ENCODE measurements around the gene TRIM72.
"Not testable (repeated sequence)": the region's sequence is repeated elsewhere in the genome, so short reads cannot be mapped to it uniquely, and the experiment has no call there.

TRIM72 gene

DNA sequence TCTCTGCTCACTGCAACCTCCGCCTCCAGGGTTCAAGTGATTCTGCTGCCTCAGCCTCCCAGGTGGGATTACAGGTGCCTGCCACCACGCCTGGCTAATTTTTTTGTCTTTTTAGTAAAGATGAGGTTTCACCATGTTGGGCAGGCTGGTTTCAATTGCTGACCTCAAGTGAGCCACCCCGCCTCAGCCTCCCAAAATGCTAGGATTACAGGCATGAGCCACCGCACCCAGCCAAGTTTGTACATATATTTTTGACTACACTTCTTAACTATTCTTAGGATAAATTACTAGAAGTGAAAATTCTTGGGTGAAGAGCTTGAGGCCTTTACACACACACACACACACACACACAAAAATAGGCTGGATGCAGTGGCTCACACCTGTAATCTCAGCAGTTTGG is 44.4 kb downstream of the TRIM72 start:
- no peak for DNase-seq

DNA sequence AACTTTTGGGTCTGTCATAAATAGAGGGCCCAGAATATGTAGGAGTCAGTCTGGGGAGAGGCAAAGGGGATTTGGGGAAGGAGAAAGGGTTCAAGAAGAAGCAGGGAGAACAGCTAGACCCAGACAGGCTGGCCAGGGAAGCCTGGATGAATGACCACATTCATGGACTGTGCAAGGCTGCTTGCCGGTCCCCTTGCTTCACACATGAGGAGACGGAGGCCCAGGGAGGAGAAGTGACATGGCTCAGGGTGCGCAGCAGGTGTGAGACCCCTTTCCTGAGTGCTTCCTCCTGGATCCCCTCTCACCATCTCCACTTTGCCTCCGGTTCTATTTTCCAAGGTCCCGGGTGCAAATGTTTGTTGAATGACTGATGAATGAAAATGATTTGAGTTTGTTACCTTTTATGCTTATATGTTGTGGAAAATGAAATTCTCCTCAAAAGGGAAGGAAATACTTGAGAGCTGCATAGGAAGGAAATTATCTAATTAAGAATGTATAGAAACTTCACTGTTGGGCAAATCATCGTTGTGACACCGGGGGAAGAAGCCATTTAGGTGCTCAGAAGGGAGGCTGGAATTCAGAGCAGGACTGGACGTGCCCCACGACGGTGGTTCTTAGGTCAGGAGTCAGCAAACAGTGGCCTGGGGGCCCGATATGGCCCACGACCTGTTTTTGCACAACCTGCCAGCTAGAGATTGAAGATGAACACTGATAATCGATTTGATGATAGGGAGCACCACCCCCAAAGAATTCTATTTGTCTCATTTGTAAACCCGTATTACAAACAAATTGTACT is 46.4 kb downstream of the TRIM72 start:
- no peak for DNase-seq

DNA sequence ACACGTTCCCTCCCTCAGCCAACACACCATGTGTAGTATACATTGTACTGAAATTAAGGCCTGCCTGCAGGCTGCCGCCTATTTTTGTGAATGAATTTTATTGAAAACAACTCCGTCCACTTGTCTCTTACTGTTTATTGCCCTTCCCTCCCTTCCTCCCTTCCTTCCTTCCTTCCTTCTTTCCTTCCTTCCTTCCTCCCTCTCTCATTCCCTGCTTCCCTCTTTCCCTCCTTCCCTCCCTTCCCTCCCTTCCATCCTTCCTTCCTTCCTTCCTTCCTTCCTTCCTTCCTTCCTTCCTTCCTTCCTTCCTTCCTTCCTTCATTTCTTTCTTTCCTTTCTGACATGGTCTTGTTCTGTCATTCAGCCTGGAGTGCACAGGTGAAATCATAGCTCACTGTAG is 48.2 kb downstream of the TRIM72 start:
- no peak for DNase-seq

DNA sequence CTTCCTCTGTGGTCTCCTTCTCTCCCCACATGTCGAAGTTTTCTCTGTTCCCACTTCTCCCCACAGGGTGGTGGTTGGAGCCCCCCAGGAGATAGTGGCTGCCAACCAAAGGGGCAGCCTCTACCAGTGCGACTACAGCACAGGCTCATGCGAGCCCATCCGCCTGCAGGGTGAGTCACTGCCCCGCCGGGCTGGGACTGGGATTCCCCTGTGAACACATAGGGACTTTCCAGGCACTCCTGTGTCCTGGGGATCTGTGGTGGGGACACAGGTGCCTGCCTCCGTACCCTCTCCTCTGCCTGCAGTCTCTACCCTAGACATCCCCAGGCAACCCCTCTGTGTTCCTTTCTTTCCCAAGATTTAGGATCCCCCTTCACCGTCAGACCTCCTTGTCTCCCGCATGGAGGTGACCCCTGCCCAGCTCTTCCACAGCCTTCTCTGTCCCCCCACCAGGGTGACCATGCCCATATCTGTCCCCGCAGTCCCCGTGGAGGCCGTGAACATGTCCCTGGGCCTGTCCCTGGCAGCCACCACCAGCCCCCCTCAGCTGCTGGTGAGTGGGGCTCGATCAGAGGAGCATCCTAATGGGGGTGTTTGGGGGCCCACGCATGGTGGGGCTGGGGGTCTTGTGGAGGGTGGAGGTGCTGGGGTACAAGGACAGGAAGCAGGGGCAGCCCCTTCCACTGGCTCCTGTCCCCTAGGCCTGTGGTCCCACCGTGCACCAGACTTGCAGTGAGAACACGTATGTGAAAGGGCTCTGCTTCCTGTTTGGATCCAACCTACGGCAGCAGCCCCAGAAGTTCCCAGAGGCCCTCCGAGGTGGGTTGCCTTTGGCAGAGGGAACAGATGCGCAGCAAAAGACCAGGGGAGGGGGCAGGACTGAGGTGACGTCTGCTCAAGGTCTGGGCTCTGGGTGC is 51.7 kb downstream of the TRIM72 start:
- DNase-seq, result no peak

DNA sequence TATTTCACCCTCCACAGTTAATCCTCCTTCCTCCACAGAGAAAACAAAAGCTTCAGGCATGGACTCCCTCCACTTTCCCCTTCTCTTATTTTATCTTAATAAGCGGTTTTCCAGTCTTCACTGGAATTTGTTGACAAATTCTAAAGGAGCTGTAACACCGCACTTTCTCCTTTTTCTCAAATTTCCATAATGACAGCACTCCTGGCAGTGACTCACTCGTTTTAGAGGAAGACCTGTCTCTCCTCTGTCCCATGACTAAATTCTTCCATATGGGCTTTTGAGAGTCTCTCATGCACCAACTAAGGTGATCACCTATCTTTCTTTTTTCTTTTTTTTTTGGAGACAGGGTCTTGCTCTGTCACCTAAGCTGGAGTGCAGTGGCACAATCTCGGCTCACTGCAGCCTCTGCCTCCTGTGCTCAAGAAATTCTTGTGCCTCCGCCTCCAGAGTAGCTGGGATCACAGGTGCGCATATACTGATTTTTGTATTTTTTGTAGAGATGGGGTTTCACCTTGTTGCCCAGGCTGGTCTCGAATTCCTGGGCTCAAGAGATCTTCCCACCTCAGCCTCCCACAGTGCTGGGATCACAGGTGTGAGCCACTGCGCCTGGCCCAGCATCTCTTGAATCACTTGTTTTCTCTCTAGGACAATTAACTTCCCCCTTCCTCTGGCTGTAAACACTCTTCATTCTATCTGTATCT is 53.6 kb downstream of the TRIM72 start:
- no peak for DNase-seq

DNA sequence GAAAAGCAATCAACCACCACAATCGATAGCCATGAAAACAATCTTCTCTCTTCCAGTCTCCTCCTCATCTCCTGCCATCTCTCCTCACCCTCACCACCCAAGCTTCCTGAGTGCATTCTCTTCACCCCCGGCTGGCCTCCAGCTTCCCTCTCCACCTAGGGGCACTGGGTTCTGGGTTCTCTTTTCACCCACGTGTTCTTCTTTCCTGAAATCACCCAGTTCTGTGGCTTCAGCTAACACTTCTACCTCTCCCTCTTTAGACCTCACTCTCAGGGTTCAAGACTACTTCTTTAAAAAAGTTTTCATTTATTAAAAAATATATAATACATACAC is 54.1 kb downstream of the TRIM72 start:
- DNase-seq, result no peak

DNA sequence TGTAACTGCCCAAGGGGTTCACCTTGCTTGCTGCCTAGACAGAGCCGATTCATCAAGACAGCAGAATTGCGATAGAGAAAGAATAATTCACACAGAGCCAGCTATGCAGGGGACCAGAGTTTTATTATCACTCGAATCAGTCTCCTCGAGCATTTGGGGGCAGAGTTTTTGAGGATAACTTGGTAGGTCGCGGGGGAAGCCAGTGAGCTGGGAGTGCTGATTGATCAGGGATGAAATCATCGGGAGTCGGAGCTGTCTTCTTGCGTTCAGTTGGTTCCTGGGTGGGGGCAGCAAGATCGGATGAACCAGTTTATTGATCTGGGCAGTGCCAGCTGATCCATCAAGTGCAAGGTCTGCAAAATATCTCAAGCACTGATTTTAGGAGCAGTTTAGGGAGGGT is 55.0 kb downstream of the TRIM72 start:
- no peak for DNase-seq

DNA sequence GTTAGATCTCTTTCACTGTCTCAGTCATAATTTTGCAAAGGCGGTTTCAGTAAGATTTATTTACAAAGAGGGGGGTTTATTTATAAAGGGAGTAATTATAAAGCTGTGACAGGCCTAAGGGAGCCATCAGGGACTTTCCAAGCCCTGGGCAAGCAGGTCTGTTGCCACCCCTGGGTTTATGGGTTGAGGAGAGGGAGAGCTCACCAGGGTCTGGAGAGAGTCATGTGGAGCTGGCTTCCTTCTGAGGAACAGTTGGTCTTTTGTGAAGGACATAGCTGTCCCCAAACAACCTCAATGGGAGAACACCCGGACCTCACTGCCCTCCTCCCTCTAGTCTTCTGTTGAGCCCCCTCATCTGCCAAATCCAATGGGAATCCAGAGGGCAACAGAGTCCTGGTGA is 55.6 kb downstream of the TRIM72 start:
- DNase-seq, result no peak

DNA sequence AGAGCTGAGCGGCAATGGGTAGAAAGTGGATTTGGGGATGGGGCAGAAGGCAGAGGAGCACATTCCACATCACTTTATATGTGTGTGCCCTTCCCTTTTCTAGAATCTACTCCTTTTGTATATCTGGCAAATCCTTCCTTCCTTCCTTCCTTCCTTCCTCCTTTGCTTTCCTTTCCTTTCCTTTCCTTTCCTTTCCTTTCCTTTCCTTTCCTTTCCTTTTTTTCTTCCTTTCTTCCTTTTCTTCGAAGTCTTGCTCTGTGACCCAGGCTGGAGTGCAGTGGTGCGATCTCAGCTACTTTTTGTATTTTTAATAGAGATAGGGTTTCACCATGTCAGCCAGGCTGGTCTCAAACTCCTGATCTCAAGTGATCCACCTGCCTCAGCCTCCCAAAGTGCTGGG is 56.1 kb downstream of the TRIM72 start:
- DNase-seq, result not testable (repeated sequence)

DNA sequence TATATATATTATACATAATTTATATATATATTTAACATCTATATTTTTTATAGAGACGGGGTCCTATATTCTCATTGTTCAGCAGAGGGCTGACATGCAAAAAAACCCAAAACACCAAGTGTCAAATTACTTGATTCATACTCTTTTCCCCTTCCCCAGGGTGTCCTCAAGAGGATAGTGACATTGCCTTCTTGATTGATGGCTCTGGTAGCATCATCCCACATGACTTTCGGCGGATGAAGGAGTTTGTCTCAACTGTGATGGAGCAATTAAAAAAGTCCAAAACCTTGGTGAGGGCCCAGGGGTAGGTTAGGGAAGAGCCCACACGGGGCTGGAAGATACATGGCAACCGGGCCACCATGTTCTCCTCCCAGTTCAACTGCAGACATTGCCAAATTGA is 56.9 kb downstream of the TRIM72 start:
- peak; percentile 25 for DNase-seq

DNA sequence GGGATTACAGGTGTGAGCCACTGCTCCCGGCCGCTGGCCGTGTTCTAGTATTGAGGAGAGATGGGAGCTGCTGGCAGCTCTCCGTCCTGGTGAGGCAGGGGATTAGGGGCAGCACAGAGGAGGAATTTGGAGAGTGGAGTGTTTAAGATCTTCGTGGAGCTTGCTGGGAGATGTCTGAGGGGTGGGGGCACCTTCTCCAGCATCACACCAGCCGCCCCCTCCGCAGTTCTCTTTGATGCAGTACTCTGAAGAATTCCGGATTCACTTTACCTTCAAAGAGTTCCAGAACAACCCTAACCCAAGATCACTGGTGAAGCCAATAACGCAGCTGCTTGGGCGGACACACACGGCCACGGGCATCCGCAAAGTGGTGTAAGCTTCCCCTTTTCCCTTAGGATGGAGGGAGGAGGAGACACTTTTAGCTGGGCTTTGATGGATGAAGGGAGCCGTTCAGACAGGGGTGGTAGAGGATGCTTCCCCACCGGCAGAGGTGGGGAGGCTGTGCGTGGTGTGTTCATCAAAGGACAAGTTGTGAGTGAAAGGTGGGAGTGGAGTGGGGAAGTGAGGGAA is 57.8 kb downstream of the TRIM72 start:
- no peak for DNase-seq

DNA sequence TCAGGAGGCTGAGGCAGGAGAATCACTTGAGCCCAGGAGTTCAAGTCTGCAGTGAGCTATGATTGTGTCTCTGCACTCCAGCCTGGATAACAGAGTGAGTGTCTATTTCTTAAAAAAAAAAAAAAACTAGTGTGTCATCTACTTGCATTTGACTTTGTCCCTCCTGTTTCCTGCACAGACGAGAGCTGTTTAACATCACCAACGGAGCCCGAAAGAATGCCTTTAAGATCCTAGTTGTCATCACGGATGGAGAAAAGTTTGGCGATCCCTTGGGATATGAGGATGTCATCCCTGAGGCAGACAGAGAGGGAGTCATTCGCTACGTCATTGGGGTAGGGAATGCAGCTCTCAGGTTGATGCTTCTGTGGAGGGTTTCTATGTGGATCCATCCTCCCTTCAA is 59.3 kb downstream of the TRIM72 start:
- no peak for DNase-seq

DNA sequence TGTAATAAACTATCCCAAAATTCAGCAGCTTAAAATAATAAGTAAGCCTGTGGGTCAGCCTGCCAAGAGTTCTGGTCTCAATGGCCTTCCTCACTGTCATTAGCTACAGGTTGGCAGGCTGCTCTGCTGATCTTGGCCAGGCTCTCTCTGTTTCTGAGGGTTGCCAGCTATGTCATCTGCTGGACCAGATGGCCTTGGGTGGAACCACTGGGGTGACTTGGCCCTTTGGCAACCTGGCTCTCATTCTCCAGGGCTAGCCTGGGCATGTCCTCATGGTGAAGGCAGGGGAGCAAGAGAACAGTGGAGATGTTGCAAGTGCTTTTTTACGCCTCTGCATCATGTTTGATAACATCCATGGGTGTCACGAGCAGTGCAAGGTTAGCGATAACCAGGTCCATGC is 59.8 kb downstream of the TRIM72 start:
- DNase-seq, result peak; percentile 97

DNA sequence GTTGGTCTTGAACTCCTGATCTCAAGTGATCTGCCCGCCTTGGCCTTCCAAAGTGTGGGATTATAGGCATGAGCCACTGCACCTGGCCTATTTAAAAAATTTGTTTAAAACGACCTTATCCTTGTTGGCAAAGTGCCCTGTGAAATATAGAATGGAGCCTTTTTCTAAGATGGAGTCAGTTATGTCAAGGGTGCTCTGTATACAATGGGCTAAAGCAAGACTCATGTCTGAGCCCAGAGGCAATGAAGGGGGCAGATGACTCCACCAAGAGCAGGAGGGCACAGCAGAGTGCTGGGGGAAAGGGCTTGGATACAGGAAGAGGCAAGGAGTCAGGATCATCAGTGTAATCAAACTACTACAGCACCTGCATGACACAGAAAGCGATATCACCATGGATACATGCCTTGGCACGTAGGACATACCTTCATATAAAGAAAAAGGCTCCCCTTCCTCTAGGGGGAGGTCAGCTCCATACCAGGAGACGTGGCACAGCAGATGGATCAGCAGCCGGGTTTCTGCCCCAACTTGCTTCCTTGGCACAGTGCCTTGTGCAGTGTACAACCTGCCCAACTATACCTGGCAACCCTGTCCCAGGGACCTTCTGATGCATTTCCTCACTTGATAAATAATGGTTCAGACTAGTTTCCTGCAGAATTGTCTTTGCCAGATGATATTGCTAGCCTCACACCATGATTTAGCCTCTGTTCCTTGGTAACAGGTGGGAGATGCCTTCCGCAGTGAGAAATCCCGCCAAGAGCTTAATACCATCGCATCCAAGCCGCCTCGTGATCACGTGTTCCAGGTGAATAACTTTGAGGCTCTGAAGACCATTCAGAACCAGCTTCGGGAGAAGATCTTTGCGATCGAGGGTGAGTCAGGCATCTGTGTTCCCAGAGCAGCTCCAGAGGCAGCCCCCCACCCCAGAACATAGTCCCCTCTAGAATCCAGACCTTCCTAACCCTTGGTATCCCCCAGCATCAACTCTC is 61.2 kb downstream of the TRIM72 start:
- peak; percentile 47 for DNase-seq

DNA sequence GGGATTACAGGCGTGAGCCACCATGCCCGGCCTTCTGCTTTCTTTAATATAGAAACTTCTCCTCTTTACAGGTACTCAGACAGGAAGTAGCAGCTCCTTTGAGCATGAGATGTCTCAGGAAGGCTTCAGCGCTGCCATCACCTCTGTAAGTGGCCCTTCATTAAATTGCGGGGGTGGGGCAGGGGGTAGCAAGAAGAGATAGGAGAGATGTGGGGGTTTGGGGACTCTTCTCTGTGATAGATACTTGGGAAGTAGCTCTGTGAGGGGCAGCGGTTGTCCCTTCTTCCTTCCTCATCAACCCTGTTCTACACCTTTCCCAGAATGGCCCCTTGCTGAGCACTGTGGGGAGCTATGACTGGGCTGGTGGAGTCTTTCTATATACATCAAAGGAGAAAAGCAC is 62.7 kb downstream of the TRIM72 start:
- no peak for DNase-seq

DNA sequence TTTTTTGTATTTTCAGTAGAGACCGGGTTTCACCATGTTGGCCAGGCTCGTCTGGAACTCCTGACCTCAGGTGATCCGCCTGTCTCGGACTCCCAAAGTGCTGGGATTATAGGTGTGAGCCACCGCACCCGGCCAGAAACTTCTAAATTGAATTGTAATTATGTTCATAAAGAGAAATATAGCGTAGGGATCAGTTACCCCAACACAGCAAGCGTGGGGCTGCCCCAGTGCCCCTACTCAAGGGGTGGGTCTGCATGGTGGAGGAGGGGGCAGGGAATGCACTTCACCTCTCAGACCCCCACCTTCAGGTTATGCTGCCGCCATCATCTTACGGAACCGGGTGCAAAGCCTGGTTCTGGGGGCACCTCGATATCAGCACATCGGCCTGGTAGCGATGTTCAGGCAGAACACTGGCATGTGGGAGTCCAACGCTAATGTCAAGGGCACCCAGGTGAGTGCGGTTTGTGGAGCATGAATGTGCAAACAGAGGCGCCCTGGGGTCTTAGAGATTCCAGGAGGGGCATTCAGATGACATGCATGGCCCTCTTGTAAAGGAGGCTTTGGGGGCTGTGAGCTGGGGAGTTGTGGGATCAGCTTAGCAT is 63.8 kb downstream of the TRIM72 start:
- no peak for DNase-seq

DNA sequence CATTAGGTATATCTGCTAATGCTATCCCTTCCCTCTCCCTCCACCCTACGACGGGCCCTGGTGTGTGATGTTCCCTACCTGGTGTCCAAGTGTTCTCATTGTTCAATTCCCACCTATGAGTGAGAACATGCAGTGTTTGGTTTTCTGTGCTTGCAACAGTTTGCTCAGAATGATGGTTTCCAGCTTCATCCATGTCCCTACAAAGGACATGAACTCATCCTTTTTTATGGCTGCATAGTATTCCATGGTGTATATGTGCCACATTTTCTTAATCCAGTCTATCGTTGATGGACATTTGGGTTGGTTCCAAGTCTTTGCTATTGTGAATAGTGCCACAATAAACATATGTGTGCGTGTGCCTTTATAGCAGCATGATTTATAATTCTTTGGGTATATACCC is 64.9 kb downstream of the TRIM72 start:
- not testable (repeated sequence) for DNase-seq

All from NCI-H446 treated with DMSO at 0.1 percent for 48 hours (cell line).